ENCODE measurements around the gene DHODH. TPM values are rescaled to one million over a fixed set of nuclear protein-coding genes. Genes with fewer than 3 reads are reported as not detected.
"Not testable (repeated sequence)": the region's sequence is repeated elsewhere in the genome, so short reads cannot be mapped to it uniquely, and the experiment has no call there.

The DHODH gene
- polyA plus RNA-seq, 1 donor from 2014 or later: 3.8 TPM

DNA sequence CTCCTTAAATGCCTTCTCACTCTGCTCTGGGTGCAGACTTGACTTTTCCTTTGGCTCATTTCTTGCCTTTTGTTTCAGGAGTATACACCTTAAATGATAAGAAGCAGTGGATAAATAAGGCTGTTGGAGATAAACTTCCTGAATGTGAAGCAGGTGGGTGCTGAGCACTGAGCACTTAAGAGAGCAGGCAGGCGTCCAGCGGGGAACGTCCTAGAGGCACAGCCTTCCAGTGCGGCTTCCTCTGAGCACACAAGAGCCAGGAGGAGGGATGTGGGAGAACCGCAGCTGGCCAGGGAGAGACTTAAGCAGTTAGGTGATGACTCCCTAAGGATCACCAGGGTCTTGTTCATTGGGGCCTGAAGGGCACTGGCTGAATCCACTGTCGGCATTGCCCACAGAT is 66.5 kb downstream of the DHODH start:
- H3K4me2 ChIP-seq (ENCODE audit: low read length); H3K9ac ChIP-seq (ENCODE audit: low read length); H3K79me2 ChIP-seq (replicated peaks; ENCODE audit: insufficient read depth, low read length); H3K4me3 ChIP-seq (ENCODE audit: low read length); H3F3A ChIP-seq (ENCODE audit: insufficient read depth, low read length, poor library complexity, severe bottlenecking); H3K27ac ChIP-seq (ENCODE audit: low read length); H2AFZ ChIP-seq (ENCODE audit: low read depth, low read length); H3K9me3 ChIP-seq (ENCODE audit: low read length); H3K36me3 ChIP-seq (ENCODE audit: insufficient read depth, low read length); H3K27me3 ChIP-seq (ENCODE audit: insufficient read depth, low read depth, low read length); H4K20me1 ChIP-seq (ENCODE audit: insufficient read depth); H3K9me2 ChIP-seq (ENCODE audit: insufficient read depth, low read length): not testable (repeated sequence)

Small RNA genes within 50 kb of the gene (small RNA-seq; reads per million reads assigned to genes)
- gene RPL39P31: 0 reads per million in 3 experiments

Other genes starting within 250 kb of the DHODH start
- 57.1 and 62.2 TPM in 2 replicates for gene AP1G1, start 199.9 kb upstream of the DHODH start, polyA plus RNA-seq
- 8.1 and 9.5 TPM in 2 replicates for gene ATXN1L, start 162.8 kb upstream of the DHODH start, polyA plus RNA-seq
- 128 and 148 TPM in 2 replicates for gene ZNF821, start 124.6 kb upstream of the DHODH start, polyA plus RNA-seq
- gene IST1, start 113.2 kb upstream of the DHODH start, polyA plus RNA-seq: 389 and 461 TPM in 2 replicates
- 0.16 and 0.22 TPM in 2 replicates for gene PKD1L3, start 8.3 kb upstream of the DHODH start, polyA plus RNA-seq
- gene HP, start 45.8 kb downstream of the DHODH start, polyA plus RNA-seq: not detected in 2 replicates
- 0.31 TPM in 1 of 2 replicates, not detected in the other for gene HPR, start 54.5 kb downstream of the DHODH start, polyA plus RNA-seq
- 26.2 and 26.7 TPM in 2 replicates for gene TXNL4B, start 84.9 kb downstream of the DHODH start, polyA plus RNA-seq
- gene DHX38, start 85.1 kb downstream of the DHODH start, polyA plus RNA-seq: 48.0 and 55.6 TPM in 2 replicates
- gene PMFBP1, start 163.4 kb downstream of the DHODH start, polyA plus RNA-seq: 0.12 and 1.0 TPM in 2 replicates